H1 (cell line): ENCODE data around the gene TAF1B. TPM values are rescaled to one million over a fixed set of nuclear protein-coding genes. Genes with fewer than 3 reads are reported as not detected.

Experiments used
- CTCF ChIA-PET: fragments of 300-600 bp; sonication (Branson Sonifier 250); formaldehyde crosslinking; loops from one replicate; lab custom pipeline; 2021; ENCODE audit not compliant: partially characterized antibody; lab: Charles Lee
- POLR2A ChIA-PET: fragments of 300-600 bp; sonication (Branson Sonifier 250); formaldehyde crosslinking; loops from one replicate; lab custom pipeline; 2021; ENCODE audit warnings: inconsistent platforms; ENCODE audit not compliant: partially characterized antibody; lab: Charles Lee
- DNase-seq, 2 experiments: peaks; one replicate each; pipeline versions ENCODE4 v3.0.0 to v3.0.0-alpha.2; 2010 to 2022; ENCODE audit warnings: low spot score in 2 of 2, low read depth in 1 of 2, mixed read lengths in 1 of 2
- FAIRE-seq: peaks from 2 replicates; lab custom pipeline; 2011; peaks lifted over from hg19 to GRCh38; lab: Jason Lieb, UNC
- H2AFZ ChIP-seq: 2 replicates; pipeline ENCODE4 v1.8.1; 2012; ENCODE audit warnings: low read length, inconsistent platforms
- H2AK5ac ChIP-seq: 2 replicates; pipeline ENCODE4 v1.6.1; 2013; ENCODE audit warnings: low read depth, low read length
- H2BK120ac ChIP-seq: replicated peaks from 2 replicates; pipeline ENCODE3; 2013; ENCODE audit warnings: low read depth, low read length, inconsistent platforms
- H2BK12ac ChIP-seq: 2 replicates; pipeline ENCODE4 v1.6.1; 2013; ENCODE audit warnings: low read depth, low read length
- H2BK15ac ChIP-seq: 2 replicates; pipeline ENCODE4 v1.6.1; 2013; ENCODE audit warnings: low read length
- H2BK20ac ChIP-seq: 2 replicates; pipeline ENCODE4 v1.6.1; 2013; ENCODE audit warnings: low read length
- H2BK5ac ChIP-seq: 2 replicates; pipeline ENCODE4 v1.6.1; 2013; ENCODE audit warnings: low read depth, low read length
- H3K14ac ChIP-seq: 2 replicates; pipeline ENCODE4 v1.6.1; 2013; ENCODE audit warnings: inconsistent platforms; ENCODE audit not compliant: insufficient read length
- H3K18ac ChIP-seq: 2 replicates; pipeline ENCODE4 v1.6.1; 2013; ENCODE audit warnings: low read length; ENCODE audit errors: extremely low read depth
- H3K23ac ChIP-seq: 2 replicates; pipeline ENCODE4 v1.6.1; 2013; ENCODE audit warnings: inconsistent platforms; ENCODE audit not compliant: insufficient read length
- H3K23me2 ChIP-seq: 2 replicates; pipeline ENCODE4 v1.6.1; 2013; ENCODE audit warnings: low read depth, low read length
- H3K27ac ChIP-seq: 2 replicates; pipeline ENCODE4 v1.6.1; 2011; ENCODE audit warnings: low read depth, low read length, inconsistent platforms
- H3K27me3 ChIP-seq, 4 experiments: replicated peaks in 1 of 4; 1 replicate in 1 of 4; 2 replicates in 3 of 4; pipeline versions ENCODE4 v1.6.1 to v1.8.1; 2011 to 2013; ENCODE audit warnings: low read length in 3 of 4, mild to moderate bottlenecking in 3 of 4, inconsistent platforms in 2 of 4, mixed read lengths in 2 of 4, moderate library complexity in 1 of 4; ENCODE audit not compliant: control insufficient read depth in 3 of 4, insufficient read depth in 3 of 4; ENCODE audit errors: extremely low read depth in 1 of 4
- H3K36me3 ChIP-seq, 4 experiments: 2 replicates each; pipeline versions ENCODE4 v1.6.1 to v1.8.1; 2011 to 2013; ENCODE audit warnings: mild to moderate bottlenecking in 4 of 4, low read length in 3 of 4, moderate library complexity in 2 of 4, control low read depth in 1 of 4, inconsistent platforms in 1 of 4; ENCODE audit not compliant: insufficient read depth in 4 of 4, control insufficient read depth in 2 of 4
- H3K4ac ChIP-seq: replicated peaks from 2 replicates; pipeline ENCODE3; 2013; ENCODE audit warnings: low read length, low read depth, mixed read lengths, inconsistent platforms; ENCODE audit not compliant: insufficient read length
- H3K4me1 ChIP-seq, 4 experiments: replicated peaks in 1 of 4; 1 replicate in 1 of 4; 2 replicates in 3 of 4; pipeline versions ENCODE4 v1.6.1 to v1.8.1; 2011 to 2013; ENCODE audit warnings: low read length in 3 of 4, inconsistent platforms in 2 of 4, mixed read lengths in 1 of 4; ENCODE audit not compliant: insufficient read depth in 4 of 4, control insufficient read depth in 3 of 4
- H3K4me2 ChIP-seq, 2 experiments: 2 replicates each; pipeline versions ENCODE4 v1.6.1 to v1.8.1; 2011 to 2013; ENCODE audit warnings: low read depth in 2 of 2, low read length in 2 of 2, control low read depth in 1 of 2, inconsistent platforms in 1 of 2, mild to moderate bottlenecking in 1 of 2; ENCODE audit not compliant: insufficient read depth in 1 of 2
- H3K4me3 ChIP-seq, 4 experiments: fragments of 200-600, 300-600 bp in 1 of 4; sonication (generic), shearing (Covaris generic), sonication (Bioruptor Twin) in 1 of 4; 2 replicates each; pipeline versions ENCODE4 v1.5.1 to v1.8.1; 2011 to 2016; ENCODE audit warnings: low read length in 4 of 4, low read depth in 3 of 4, control low read depth in 2 of 4, inconsistent platforms in 2 of 4, mild to moderate bottlenecking in 2 of 4, mixed read lengths in 1 of 4, moderate library complexity in 1 of 4; ENCODE audit not compliant: insufficient read depth in 2 of 4; ENCODE audit errors: extremely low read depth in 1 of 4
- H3K56ac ChIP-seq: replicated peaks from 2 replicates; pipeline ENCODE3; 2013; ENCODE audit warnings: low read depth, mild to moderate bottlenecking, mixed read lengths, low read length, inconsistent platforms; ENCODE audit not compliant: insufficient read length
- H3K79me1 ChIP-seq: 2 replicates; pipeline ENCODE4 v1.6.1; 2013; ENCODE audit warnings: low read depth, low read length, control low read depth
- H3K79me2 ChIP-seq, 2 experiments: 2 replicates each; pipeline versions ENCODE4 v1.6.1 to v1.8.1; 2012 to 2013; ENCODE audit warnings: low read length in 2 of 2, mild to moderate bottlenecking in 2 of 2, inconsistent platforms in 1 of 2; ENCODE audit not compliant: insufficient read depth in 2 of 2, control insufficient read depth in 1 of 2
- H3K9ac ChIP-seq, 4 experiments: replicated peaks in 1 of 4; 1 replicate in 1 of 4; 2 replicates in 3 of 4; pipeline versions ENCODE4 v1.6.1 to v1.8.1; 2011 to 2013; ENCODE audit warnings: low read depth in 3 of 4, low read length in 3 of 4, control low read depth in 2 of 4, mild to moderate bottlenecking in 2 of 4, moderate library complexity in 2 of 4, inconsistent platforms in 1 of 4; ENCODE audit errors: extremely low read depth in 1 of 4
- H3K9me3 ChIP-seq, 2 experiments: 2 replicates each; pipeline versions ENCODE4 v1.6.1 to v1.8.1; 2012 to 2013; ENCODE audit warnings: mild to moderate bottlenecking in 2 of 2, moderate library complexity in 2 of 2, control low read depth in 1 of 2, inconsistent platforms in 1 of 2, low read depth in 1 of 2, low read length in 1 of 2, mixed read lengths in 1 of 2; ENCODE audit not compliant: insufficient read depth in 2 of 2
- H4K20me1 ChIP-seq, 2 experiments: replicated peaks in 1 of 2; 2 replicates each; pipeline versions ENCODE3 to v1.8.1; 2011 to 2013; ENCODE audit warnings: inconsistent platforms in 2 of 2, low read length in 2 of 2, mild to moderate bottlenecking in 1 of 2; ENCODE audit not compliant: insufficient read depth in 2 of 2, control insufficient read depth in 1 of 2
- H4K5ac ChIP-seq: 2 replicates; pipeline ENCODE4 v1.6.1; 2013; ENCODE audit warnings: low read length, low read depth, mixed read lengths, inconsistent platforms; ENCODE audit not compliant: insufficient read length
- H4K8ac ChIP-seq: 2 replicates; pipeline ENCODE4 v1.8.0; 2013; ENCODE audit warnings: mild to moderate bottlenecking, moderate library complexity, low read length, inconsistent platforms; ENCODE audit not compliant: insufficient read depth; ENCODE audit errors: extremely low read depth
- H4K91ac ChIP-seq: replicated peaks from 2 replicates; pipeline ENCODE3; 2013; ENCODE audit warnings: low read length, mixed read lengths, inconsistent platforms; ENCODE audit not compliant: insufficient read length
- CBX8 ChIP-seq: fragments of 300-800, 300-1000 bp; sonication (generic); IDR thresholded peaks from 2 replicates; pipeline ENCODE4 v1.7.1; 2016; ENCODE audit warnings: low read depth, low read length, borderline replicate concordance
- GABPA ChIP-seq: IDR thresholded peaks from 2 replicates; pipeline ENCODE4 v1.6.1; 2011; ENCODE audit warnings: mild to moderate bottlenecking, low read length, moderate library complexity, borderline replicate concordance; ENCODE audit not compliant: insufficient read depth
- KDM1A ChIP-seq: fragments of 200-600, 300-600 bp; sonication (generic); IDR thresholded peaks from 2 replicates; pipeline ENCODE4 v1.7.1; 2016; ENCODE audit warnings: mild to moderate bottlenecking, low read length, borderline replicate concordance
- PHF8 ChIP-seq: fragments of 200-600 bp; sonication (generic); conservative IDR thresholded peaks from 2 replicates; pipeline ENCODE4 v1.7.1; 2012; ENCODE audit warnings: low read depth, mild to moderate bottlenecking, inconsistent platforms, low read length, moderate library complexity
- RXRA ChIP-seq: IDR thresholded peaks from 2 replicates; pipeline ENCODE4 v1.6.1; 2011; ENCODE audit warnings: low read depth, mild to moderate bottlenecking, low read length, moderate library complexity; ENCODE audit not compliant: insufficient read depth
- SIRT6 ChIP-seq: IDR thresholded peaks from one replicate; pipeline ENCODE4 v1.7.1; 2012; ENCODE audit warnings: low read length, inconsistent platforms
- SIX5 ChIP-seq: IDR thresholded peaks from 2 replicates; pipeline ENCODE4 v1.6.1; 2011; ENCODE audit warnings: mild to moderate bottlenecking, low read depth, low read length
- SP2 ChIP-seq: IDR thresholded peaks from 2 replicates; pipeline ENCODE4 v1.6.1; 2012; ENCODE audit warnings: mild to moderate bottlenecking, low read length, inconsistent platforms
- SRF ChIP-seq: IDR thresholded peaks from 2 replicates; pipeline ENCODE4 v1.6.1; 2011; ENCODE audit warnings: mild to moderate bottlenecking, low read depth, low read length, moderate library complexity
- WGBS, 2 experiments: shearing (Covaris generic) in 1 of 2; methylation state at CpG; one replicate each; pipeline versions ENCODE4 v1.1.6 to v1.1.7; 2013 to 2015; ENCODE audit warnings: low lambda C conversion rate in 2 of 2, mixed read lengths in 2 of 2, inconsistent platforms in 1 of 2, low coverage in 1 of 2, missing lambda C conversion rate in 1 of 2; ENCODE audit not compliant: insufficient replicate concordance in 2 of 2, insufficient coverage in 1 of 2, insufficient read length in 1 of 2; ENCODE audit errors: extremely low coverage in 1 of 2, missing lambda C conversion rate in 1 of 2; 5-methylcytosine and 5-hydroxymethylcytosine counted together
- polyA plus RNA-seq, 7 experiments: library from polyadenylated mRNA; depleted of rRNA in 3 of 7; stranded (reverse) in 5 of 7; unstranded in 2 of 7; fragments of >200 nt in 5 of 7; fragments of 200-250 nt in 2 of 7; gene quantifications; 1 replicate in 5 of 7; 2 replicates in 1 of 7; 4 replicates in 1 of 7; pipeline versions ENCODE4 v1.2.1 to v1.2.3, GENCODE V29; 2011 to 2013; ENCODE audit warnings: missing spikeins in 2 of 7, mixed read lengths in 2 of 7
- total RNA-seq: library from RNA; stranded (reverse); fragmentation: NEBNext Ultra II Directional; extraction: Animal tissue kit (Norgen Biotek cat#: 25700); gene quantifications from 2 replicates; pipeline ENCODE4 v1.2.1, GENCODE V29; 2021
- TF ChIP-seq, protein P1 (sequence below): IDR thresholded peaks from 2 replicates; pipeline ENCODE4 v1.6.1; 2012; ENCODE audit warnings: inconsistent platforms
- TF ChIP-seq, protein P2 (sequence below): IDR thresholded peaks from 2 replicates; pipeline ENCODE4 v1.6.1; 2012; ENCODE audit warnings: low read length, inconsistent platforms

Gene TAF1B
- total and polyA plus RNA-seq, 2 of the 8 experiments (the other 6 are each of a cell fraction or from before 2014, with no cell fraction given), result 6.6 to 25.2 TPM

DNA sequence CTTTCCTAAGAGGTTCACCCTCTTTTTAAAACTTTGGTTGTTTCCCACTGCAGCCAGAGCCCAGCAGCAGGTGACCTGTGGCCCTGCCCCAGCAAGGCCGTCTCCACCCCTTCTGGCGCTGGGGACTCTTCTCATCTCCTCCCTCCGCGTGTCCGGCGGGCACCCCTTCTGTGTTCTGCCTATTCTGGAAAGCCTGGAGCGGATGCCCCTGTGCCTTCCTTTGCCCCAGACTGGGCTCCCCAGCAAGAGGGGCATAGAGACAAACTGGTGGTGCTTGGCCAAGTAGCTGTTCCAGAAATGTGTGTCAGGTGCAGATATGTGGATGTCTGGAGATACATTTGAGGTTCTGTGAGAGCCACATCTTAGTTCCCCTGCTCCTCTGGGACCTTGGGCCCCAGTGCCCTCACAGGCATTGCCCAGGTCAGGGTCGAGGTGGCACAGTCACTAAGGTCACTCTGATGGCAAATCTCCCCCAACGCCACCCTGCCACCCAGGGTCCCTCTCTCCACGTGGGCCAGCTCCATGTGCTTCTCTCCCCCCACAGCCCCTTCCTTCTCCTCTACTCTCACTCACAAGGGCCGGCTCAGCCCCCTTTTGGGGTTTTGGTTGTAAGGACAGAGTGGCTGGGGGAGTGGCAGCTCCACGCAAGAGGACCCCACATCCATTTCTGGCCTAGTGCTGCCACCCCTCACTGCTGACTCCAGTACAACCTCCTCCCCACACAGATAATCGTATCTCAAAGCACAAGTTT, 35.5 kb upstream of the TAF1B start:
- H4K5ac ChIP-seq, result no peak overlapping the region
- H3K56ac ChIP-seq, result no peak overlapping the region
- no peak overlapping the region for H3K27ac ChIP-seq
- no peak overlapping the region for H2BK120ac ChIP-seq
- POLR2A ChIA-PET, result no interaction called here
- H2BK12ac ChIP-seq, result no peak overlapping the region
- no peaks in the 10 kb centered on the region for H3K9me3 ChIP-seq
- WGBS, 2 experiments, result 89% methylated on average over 13 of the region's 13 CpGs; no CpG with 5 or more reads in 1 of the 2 experiments
- H4K20me1 ChIP-seq, result no peaks in the 10 kb centered on the region
- H3K79me2 ChIP-seq, result no peaks in the 10 kb centered on the region
- peaks cover 3% of the 10 kb centered on the region; the same call in 1 of the 2 replicates for H3K23me2 ChIP-seq
- TF ChIP-seq RXRA, result no peak
- no peak for TF ChIP-seq SP2
- TF ChIP-seq, protein P1, sequence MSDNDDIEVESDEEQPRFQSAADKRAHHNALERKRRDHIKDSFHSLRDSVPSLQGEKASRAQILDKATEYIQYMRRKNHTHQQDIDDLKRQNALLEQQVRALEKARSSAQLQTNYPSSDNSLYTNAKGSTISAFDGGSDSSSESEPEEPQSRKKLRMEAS, result no peak
- TF ChIP-seq SIX5, result no peak
- TF ChIP-seq, protein P2, sequence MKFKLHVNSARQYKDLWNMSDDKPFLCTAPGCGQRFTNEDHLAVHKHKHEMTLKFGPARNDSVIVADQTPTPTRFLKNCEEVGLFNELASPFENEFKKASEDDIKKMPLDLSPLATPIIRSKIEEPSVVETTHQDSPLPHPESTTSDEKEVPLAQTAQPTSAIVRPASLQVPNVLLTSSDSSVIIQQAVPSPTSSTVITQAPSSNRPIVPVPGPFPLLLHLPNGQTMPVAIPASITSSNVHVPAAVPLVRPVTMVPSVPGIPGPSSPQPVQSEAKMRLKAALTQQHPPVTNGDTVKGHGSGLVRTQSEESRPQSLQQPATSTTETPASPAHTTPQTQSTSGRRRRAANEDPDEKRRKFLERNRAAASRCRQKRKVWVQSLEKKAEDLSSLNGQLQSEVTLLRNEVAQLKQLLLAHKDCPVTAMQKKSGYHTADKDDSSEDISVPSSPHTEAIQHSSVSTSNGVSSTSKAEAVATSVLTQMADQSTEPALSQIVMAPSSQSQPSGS, result no peak
- TF ChIP-seq GABPA, result no peak
- no peak for TF ChIP-seq SIRT6
- TF ChIP-seq KDM1A, result no peak
- no peak for TF ChIP-seq SRF
- no peak for TF ChIP-seq PHF8
- no peak for TF ChIP-seq CBX8
- TF ChIP-seq, all 59 proteins: peak for 0
- H3K4me2 ChIP-seq, result no peak overlapping the region
- FAIRE-seq (no peak), DNase-seq (no peak)
- H3K36me3 ChIP-seq, result no peaks in the 10 kb centered on the region
- H2BK15ac ChIP-seq, result no peak overlapping the region
- H3K27me3 ChIP-seq, result no peaks in the 10 kb centered on the region
- H3K79me1 ChIP-seq, result no peaks in the 10 kb centered on the region
- H4K91ac ChIP-seq, result no peak overlapping the region
- H2AFZ ChIP-seq, result no peak overlapping the region
- no peaks in the 10 kb centered on the region for H3K4me1 ChIP-seq
- CTCF ChIA-PET, result interaction anchor here (0.9 to 3.6 kb wide), 3 partner anchors 8 to 240 kb away, joined by 3 to 18 read pairs (median 5); no protein-coding TSS in a partner anchor
- H3K4me3 ChIP-seq, result no peak overlapping the region
- H3K4ac ChIP-seq, result no peak overlapping the region
- no peak overlapping the region for H4K8ac ChIP-seq
- no peak overlapping the region for H2BK20ac ChIP-seq
- no peak overlapping the region for H2AK5ac ChIP-seq
- H2BK5ac ChIP-seq, result no peak overlapping the region
- no peak overlapping the region for H3K9ac ChIP-seq
- no peak overlapping the region for H3K23ac ChIP-seq
- H3K14ac ChIP-seq, result no peak overlapping the region
- no peak overlapping the region for H3K18ac ChIP-seq
